Measurements from ENCODE around the gene CRISP2. TPM values are rescaled to one million over a fixed set of nuclear protein-coding genes. Genes with fewer than 3 reads are reported as not detected.

Gene CRISP2
- total RNA-seq, 2 donors from 2014 or later: not detected

GRCh38 chr6:49648036-49648435 is 65.3 kb downstream of the CRISP2 start:
- no peaks in the 10 kb centered on the region for H3K27me3 Mint-ChIP-seq
- no peak overlapping the region for H3K4me3 Mint-ChIP-seq
- no peak for ATAC-seq
- DNase-seq: no peak
- no peaks in the 10 kb centered on the region for H3K9me3 ChIP-seq (ENCODE audit: control insufficient read depth, low read length, poor library complexity, severe bottlenecking)
- no peaks in the 10 kb centered on the region for H3K4me1 Mint-ChIP-seq
- no peak overlapping the region for H3K27ac Mint-ChIP-seq
- no peaks in the 10 kb centered on the region for H3K36me3 Mint-ChIP-seq (ENCODE audit: low read depth)

DNA sequence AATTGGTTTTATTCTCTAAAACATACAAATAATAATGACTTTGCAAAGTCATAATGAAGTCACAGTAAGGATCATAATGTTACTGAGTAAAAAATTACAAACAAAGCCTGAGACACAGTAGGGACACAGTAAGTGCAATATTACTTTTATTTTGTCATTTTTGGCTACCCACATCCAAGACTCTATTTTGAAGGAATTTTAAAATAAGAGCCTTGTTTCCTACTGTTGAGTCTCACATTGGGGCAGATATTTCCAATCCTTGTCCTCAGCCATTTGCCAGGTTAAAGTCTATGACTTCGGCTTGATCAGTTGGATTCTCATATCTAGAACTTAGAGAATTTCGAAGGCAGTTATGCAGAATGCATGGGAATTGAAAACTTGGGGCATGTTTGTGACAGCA is 65.9 kb downstream of the CRISP2 start:
- H3K9me3 ChIP-seq (ENCODE audit: control insufficient read depth, low read length, poor library complexity, severe bottlenecking): no peaks in the 10 kb centered on the region
- Mint-ChIP-seq H3K27ac (no peak overlapping the region), H3K27me3 (no peaks in the 10 kb centered on the region), H3K4me3 (no peak overlapping the region), H3K36me3 (ENCODE audit: low read depth) (no peaks in the 10 kb centered on the region), H3K4me1 (no peaks in the 10 kb centered on the region)
- ATAC-seq: no peak
- DNase-seq: no peak

DNA sequence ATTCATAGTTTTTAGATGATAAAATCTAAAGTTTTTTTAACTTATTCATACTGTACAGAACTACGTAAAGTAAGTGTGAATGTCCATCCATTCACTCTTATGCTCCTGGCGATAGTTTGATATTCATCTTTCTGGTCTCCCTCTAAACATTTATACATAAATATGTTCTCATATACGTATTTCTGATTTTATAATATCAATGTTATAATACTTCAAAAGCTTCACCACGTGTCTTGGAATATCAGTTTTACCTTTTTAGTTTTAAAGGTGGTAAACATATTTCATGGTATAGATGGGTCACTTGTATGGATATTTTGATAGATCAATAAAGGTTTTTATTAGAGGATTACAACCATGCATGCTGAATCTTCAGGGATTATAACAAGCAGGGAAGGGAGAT is 66.4 kb downstream of the CRISP2 start:
- Mint-ChIP-seq H3K36me3 (ENCODE audit: low read depth) (no peaks in the 10 kb centered on the region), H3K4me3 (no peak overlapping the region), H3K27ac (no peak overlapping the region), H3K4me1 (no peaks in the 10 kb centered on the region), H3K27me3 (no peaks in the 10 kb centered on the region)
- DNase-seq: no peak
- ATAC-seq: no peak
- no peaks in the 10 kb centered on the region for H3K9me3 ChIP-seq (ENCODE audit: control insufficient read depth, low read length, poor library complexity, severe bottlenecking)

- Mint-ChIP-seq H3K36me3 (ENCODE audit: low read depth) (no peaks in the 10 kb centered on the region), H3K27ac (no peak overlapping the region), H3K27me3 (no peaks in the 10 kb centered on the region), H3K4me1 (no peaks in the 10 kb centered on the region), H3K4me3 (no peak overlapping the region)
- no peaks in the 10 kb centered on the region for H3K9me3 ChIP-seq (ENCODE audit: control insufficient read depth, low read length, poor library complexity, severe bottlenecking)
- ATAC-seq (no peak), DNase-seq (no peak)
Measured at GRCh38 chr6:49646130-49646824, 67.1 kb downstream of the CRISP2 start.

DNA sequence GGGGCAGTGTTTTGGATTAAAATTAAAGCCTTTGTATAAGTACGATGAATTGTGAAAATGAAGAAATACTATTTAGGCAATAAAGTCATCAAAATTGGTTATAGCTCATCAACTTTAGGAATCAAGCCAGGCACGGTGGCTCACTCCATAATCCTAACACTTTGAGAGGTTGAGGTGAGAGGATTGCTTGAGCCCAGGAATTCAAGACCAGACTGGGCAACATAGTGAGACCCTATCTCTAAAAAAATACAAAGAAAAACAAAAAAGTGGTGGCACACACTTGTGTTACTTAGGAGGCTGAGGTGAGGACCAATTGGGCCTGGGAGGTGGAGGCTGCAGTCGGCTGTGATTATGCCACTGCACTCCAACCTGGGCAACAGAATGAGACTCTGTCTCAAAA is 68.2 kb downstream of the CRISP2 start:
- no peak overlapping the region for H3K4me3 Mint-ChIP-seq
- DNase-seq: no peak
- H3K36me3 Mint-ChIP-seq (ENCODE audit: low read depth): no peaks in the 10 kb centered on the region
- no peaks in the 10 kb centered on the region for H3K27me3 Mint-ChIP-seq
- H3K4me1 Mint-ChIP-seq: no peaks in the 10 kb centered on the region
- H3K27ac Mint-ChIP-seq: no peak overlapping the region
- H3K9me3 ChIP-seq (ENCODE audit: control insufficient read depth, low read length, poor library complexity, severe bottlenecking): no peaks in the 10 kb centered on the region
- ATAC-seq: no peak

Other genes starting within 250 kb of the CRISP2 start
- not detected for gene GLYATL3, start 213.6 kb downstream of the CRISP2 start, total RNA-seq
- not detected for gene C6orf141, start 162.9 kb downstream of the CRISP2 start, total RNA-seq
- gene RHAG, start 76.7 kb downstream of the CRISP2 start, total RNA-seq: not detected
- gene CRISP3, start 30.8 kb upstream of the CRISP2 start, total RNA-seq: not detected
- gene PGK2, start 73.7 kb upstream of the CRISP2 start, total RNA-seq: not detected
- gene CRISP1, start 153.0 kb upstream of the CRISP2 start, total RNA-seq: not detected

All from T-helper 17 cell (primary cell).